Lung (tissue), 12 donors: ENCODE results near the gene OGFR. TPM values are rescaled to one million over a fixed set of nuclear protein-coding genes. Genes with fewer than 3 reads are reported as not detected.

Source experiments
- ATAC-seq: fragments of 200-7000 bp; cut with Tn5 transposase; one replicate; pipeline ENCODE4 v1.9.1; 2020; ENCODE audit warnings: moderate number of reproducible peaks; ENCODE audit not compliant: insufficient read depth, low FRiP score
- DNase-seq, 3 donors: peaks; one replicate each; pipeline ENCODE4 v3.0.0-alpha.2; 2013 to 2017
- H3K27ac ChIP-seq, 2 donors: one replicate each; pipeline ENCODE4 v1.5.1; 2013; ENCODE audit warnings: mild to moderate bottlenecking in 2 of 2, moderate library complexity in 2 of 2, control low read depth in 1 of 2, inconsistent platforms in 1 of 2, low read depth in 1 of 2, low read length in 1 of 2
- H3K27me3 ChIP-seq, 3 donors: one replicate each; pipeline ENCODE4 v1.5.1; 2013; ENCODE audit warnings: low read length in 2 of 3; ENCODE audit not compliant: control insufficient read depth in 3 of 3, insufficient read depth in 3 of 3
- H3K36me3 ChIP-seq, 4 donors: one replicate each; pipeline ENCODE4 v1.5.1; 2013; ENCODE audit warnings: low read length in 4 of 4, mild to moderate bottlenecking in 1 of 4, moderate library complexity in 1 of 4; ENCODE audit not compliant: control insufficient read depth in 4 of 4, insufficient read depth in 4 of 4
- H3K4me1 ChIP-seq, 5 donors: one replicate each; pipeline ENCODE4 v1.5.1; 2013; ENCODE audit warnings: low read length in 5 of 5, mild to moderate bottlenecking in 2 of 5, moderate library complexity in 1 of 5; ENCODE audit not compliant: control insufficient read depth in 5 of 5, insufficient read depth in 5 of 5
- H3K4me3 ChIP-seq: one replicate; pipeline ENCODE4 v1.5.1; 2013; ENCODE audit warnings: mild to moderate bottlenecking, control low read depth, moderate library complexity
- H3K9ac ChIP-seq, 2 donors: one replicate each; pipeline ENCODE4 v1.5.1; 2013; ENCODE audit warnings: low read length in 2 of 2, control low read depth in 1 of 2; ENCODE audit not compliant: insufficient read depth in 1 of 2
- H3K9me3 ChIP-seq, 4 donors: one replicate each; pipeline ENCODE4 v1.5.1; 2013; ENCODE audit warnings: low read length in 3 of 4, mild to moderate bottlenecking in 1 of 4, moderate library complexity in 1 of 4; ENCODE audit not compliant: control insufficient read depth in 4 of 4, insufficient read depth in 3 of 4
- WGBS, 2 donors: extraction: QIAGEN DNeasy Blood & Tissue Kit; methylation state at CpG; one replicate each; pipeline ENCODE4 v1.1.7; 2013; 5-methylcytosine and 5-hydroxymethylcytosine counted together
- polyA plus RNA-seq, 2 donors: library from polyadenylated mRNA; stranded (reverse); fragments of 200-250 nt; gene quantifications; one replicate each; pipeline ENCODE4 v1.2.1, GENCODE V29; 2013
- total RNA-seq, 2 donors: library from RNA; depleted of rRNA in 1 of 2; stranded (reverse); fragments of >200 nt in 1 of 2; gene quantifications; one replicate each; pipeline ENCODE4 v1.2.1, GENCODE V29; 2014 to 2021
- TF ChIP-seq, protein P1 (sequence below): IDR thresholded peaks from 2 replicates; pipeline ENCODE4 v1.5.1; 2012; ENCODE audit warnings: mild to moderate bottlenecking; ENCODE audit errors: control extremely low read depth, extremely low read depth
- donor health status: control.
- donor health status: control.
- donor health status: Bipolar disorder and iron deficiency.
- donor health status: healthy.
- donor health status: DM: yes; HTN: yes; CAD: no.

OGFR gene
- total and polyA plus RNA-seq, 4 donors, result 38.0 to 73.1 (median 63.9) TPM

DNA sequence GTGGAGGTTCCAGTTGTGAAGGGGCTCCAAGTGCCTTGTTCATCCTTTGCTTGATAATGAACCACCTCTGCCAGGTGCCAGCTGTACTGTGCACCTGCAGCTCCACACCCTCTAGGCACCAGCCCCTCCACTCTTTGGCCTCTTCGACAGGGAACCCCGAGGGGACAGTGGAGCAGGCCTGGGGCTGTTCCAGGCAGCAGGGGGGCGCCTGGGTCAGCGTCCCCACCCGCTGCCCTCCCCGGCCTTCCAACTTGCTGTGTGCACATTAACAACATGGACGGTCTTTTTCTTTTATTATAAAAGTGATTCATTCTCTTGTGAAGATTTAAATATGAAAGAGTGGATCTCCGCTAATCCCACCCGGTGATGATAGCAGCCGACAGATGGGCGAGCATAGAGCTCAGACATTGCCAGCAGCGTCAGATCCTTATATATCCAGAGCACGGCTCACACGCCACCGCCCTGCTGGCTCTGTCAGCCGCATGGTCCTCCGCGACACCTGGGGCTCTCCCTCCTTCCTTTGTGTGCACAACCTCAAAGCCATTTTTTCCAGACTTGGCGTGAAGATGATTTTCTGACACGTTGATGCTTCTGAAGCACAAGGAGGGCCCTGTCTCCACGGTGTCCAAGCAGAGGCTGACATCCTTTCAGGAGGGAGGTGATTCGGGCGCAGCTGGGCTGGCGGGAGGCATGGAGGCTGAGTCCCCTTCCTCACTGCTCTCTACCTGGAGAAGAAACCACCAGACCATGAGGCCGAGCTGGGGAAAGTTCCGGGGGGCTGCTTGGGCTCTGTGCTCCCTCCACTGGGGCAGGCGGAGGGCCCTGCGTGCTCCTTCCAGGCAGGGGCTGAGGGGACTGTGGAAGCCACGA is 30.6 kb upstream of the OGFR start:
- peaks cover 0 to 13% (median 5%) of the 10 kb centered on the region in 5 donors for H3K4me1 ChIP-seq
- H3K9ac ChIP-seq, result no peak overlapping the region
- H3K36me3 ChIP-seq, result no peaks in the 10 kb centered on the region
- TF ChIP-seq, protein P1, sequence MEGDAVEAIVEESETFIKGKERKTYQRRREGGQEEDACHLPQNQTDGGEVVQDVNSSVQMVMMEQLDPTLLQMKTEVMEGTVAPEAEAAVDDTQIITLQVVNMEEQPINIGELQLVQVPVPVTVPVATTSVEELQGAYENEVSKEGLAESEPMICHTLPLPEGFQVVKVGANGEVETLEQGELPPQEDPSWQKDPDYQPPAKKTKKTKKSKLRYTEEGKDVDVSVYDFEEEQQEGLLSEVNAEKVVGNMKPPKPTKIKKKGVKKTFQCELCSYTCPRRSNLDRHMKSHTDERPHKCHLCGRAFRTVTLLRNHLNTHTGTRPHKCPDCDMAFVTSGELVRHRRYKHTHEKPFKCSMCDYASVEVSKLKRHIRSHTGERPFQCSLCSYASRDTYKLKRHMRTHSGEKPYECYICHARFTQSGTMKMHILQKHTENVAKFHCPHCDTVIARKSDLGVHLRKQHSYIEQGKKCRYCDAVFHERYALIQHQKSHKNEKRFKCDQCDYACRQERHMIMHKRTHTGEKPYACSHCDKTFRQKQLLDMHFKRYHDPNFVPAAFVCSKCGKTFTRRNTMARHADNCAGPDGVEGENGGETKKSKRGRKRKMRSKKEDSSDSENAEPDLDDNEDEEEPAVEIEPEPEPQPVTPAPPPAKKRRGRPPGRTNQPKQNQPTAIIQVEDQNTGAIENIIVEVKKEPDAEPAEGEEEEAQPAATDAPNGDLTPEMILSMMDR, result no peak
- no peaks in the 10 kb centered on the region for H3K27me3 ChIP-seq
- no peaks in the 10 kb centered on the region for H3K9me3 ChIP-seq
- no peak for ATAC-seq
- H3K27ac ChIP-seq, result no peak overlapping the region
- H3K4me3 ChIP-seq, result no peak overlapping the region
- DNase-seq, result no peak
- WGBS, 2 donors, result 87 to 90% methylated on average over 29 of the region's 29 CpGs

DNA sequence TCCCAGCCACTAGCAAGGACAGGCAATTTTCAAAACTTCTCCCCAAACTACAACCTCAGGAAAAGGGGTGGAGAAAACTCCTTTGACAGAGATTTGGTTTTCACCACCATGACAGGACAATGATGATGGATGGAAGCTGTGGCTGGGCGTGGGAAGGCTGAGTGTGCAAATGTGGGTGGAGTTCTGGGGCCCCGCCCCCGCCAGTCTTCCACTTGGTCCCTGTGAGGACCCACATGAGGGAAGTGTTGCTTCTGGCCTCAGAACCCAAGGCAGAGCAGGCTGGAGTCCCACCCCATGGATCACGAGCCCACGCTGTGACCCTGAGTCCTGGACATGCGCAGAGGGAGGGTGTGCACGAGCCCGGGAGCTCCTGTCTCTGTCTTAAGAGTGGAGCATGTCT is 29.9 kb upstream of the OGFR start:
- H3K27ac ChIP-seq, result no peak overlapping the region
- H3K27me3 ChIP-seq, result no peaks in the 10 kb centered on the region
- ATAC-seq (no peak), DNase-seq (no peak)
- no peak overlapping the region for H3K9ac ChIP-seq
- no peaks in the 10 kb centered on the region for H3K36me3 ChIP-seq
- WGBS, 2 donors, result 58 to 77% methylated on average over 8 of the region's 8 CpGs
- no peaks in the 10 kb centered on the region for H3K9me3 ChIP-seq
- TF ChIP-seq, protein P1, result no peak
- H3K4me1 ChIP-seq, result peaks cover 0 to 9% (median 3%) of the 10 kb centered on the region in 5 donors
- H3K4me3 ChIP-seq, result no peak overlapping the region

DNA sequence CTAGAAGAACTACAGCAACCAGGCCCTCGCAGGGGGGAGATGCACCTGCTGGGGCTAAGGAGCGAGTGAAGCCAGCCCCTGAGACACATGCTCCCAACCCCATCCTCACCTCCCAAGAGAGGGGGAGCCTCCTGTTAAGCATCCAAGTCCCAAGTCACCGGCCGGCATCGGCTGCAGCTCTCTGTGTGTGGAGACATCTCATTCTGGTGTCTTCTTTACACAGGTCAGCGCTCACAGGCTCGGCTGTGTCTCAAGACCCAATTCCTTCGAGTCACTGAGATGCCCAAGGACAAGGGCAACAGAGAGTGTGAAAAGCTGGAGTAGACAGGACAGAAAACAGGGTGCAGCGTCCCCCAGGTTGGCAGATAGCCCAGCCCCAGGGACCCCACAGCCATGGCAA is 29.4 kb upstream of the OGFR start:
- Histone ChIP-seq H3K9ac (no peak overlapping the region), H3K9me3 (no peaks in the 10 kb centered on the region), H3K4me3 (no peak overlapping the region), H3K36me3 (no peaks in the 10 kb centered on the region), H3K27me3 (no peaks in the 10 kb centered on the region), H3K4me1 (peaks cover 0 to 9% (median 3%) of the 10 kb centered on the region in 5 donors), H3K27ac (no peak overlapping the region)
- ATAC-seq (no peak), DNase-seq (no peak)
- 90 to 91% methylated on average over 9 of the region's 9 CpGs for WGBS, 2 donors
- TF ChIP-seq, protein P1, result no peak
